Natural killer cell (primary cell): ENCODE results near the gene DYNC1H1. TPM values are rescaled to one million over a fixed set of nuclear protein-coding genes. Genes with fewer than 3 reads are reported as not detected.

Experiments
- ATAC-seq, 3 donors: fragments of 150-1000 bp in 2 of 3; fragments of 200-7000 bp in 1 of 3; cut with Tn5 transposase; 1 replicate in 1 of 3; 2 replicates in 2 of 3; pipeline ENCODE4 v1.10.0; 2021; ENCODE audit warnings: mild to moderate bottlenecking in 2 of 3, moderate library complexity in 2 of 3
- DNase-seq, 2 donors: peaks; one replicate each; pipeline versions ENCODE4 v3.0.0 to v3.0.0-alpha.2; 2013 to 2021; ENCODE audit warnings: mixed read lengths in 1 of 2
- H3K27ac ChIP-seq: one replicate; pipeline ENCODE4 v1.5.1; 2013; ENCODE audit warnings: mild to moderate bottlenecking, low read length
- H3K27me3 ChIP-seq: one replicate; pipeline ENCODE4 v1.6.1; 2013; ENCODE audit warnings: low read length; ENCODE audit not compliant: control insufficient read depth, insufficient read depth
- H3K36me3 ChIP-seq: one replicate; pipeline ENCODE4 v1.6.1; 2013; ENCODE audit warnings: low read length; ENCODE audit not compliant: control insufficient read depth, insufficient read depth
- H3K4me1 ChIP-seq: one replicate; pipeline ENCODE4 v1.6.1; 2013; ENCODE audit warnings: low read length; ENCODE audit not compliant: control insufficient read depth, insufficient read depth
- H3K4me3 ChIP-seq: one replicate; pipeline ENCODE4 v1.5.1; 2013; ENCODE audit warnings: low read length
- H3K9me3 ChIP-seq: one replicate; pipeline ENCODE4 v1.6.1; 2013; ENCODE audit warnings: low read length; ENCODE audit not compliant: control insufficient read depth, insufficient read depth
- H3K27ac Mint-ChIP-seq, 2 donors: one replicate each; pipeline ENCODE4 v1.8.0; 2022; ENCODE audit warnings: mild to moderate bottlenecking in 2 of 2, mixed read lengths in 2 of 2, moderate library complexity in 1 of 2
- H3K27me3 Mint-ChIP-seq, 2 donors: one replicate each; pipeline ENCODE4 v1.8.0; 2022; ENCODE audit warnings: low read depth in 2 of 2, mixed read lengths in 2 of 2
- H3K36me3 Mint-ChIP-seq: one replicate; pipeline ENCODE4 v1.8.0; 2022; ENCODE audit warnings: mixed read lengths
- H3K4me1 Mint-ChIP-seq, 2 donors: one replicate each; pipeline ENCODE4 v1.8.0; 2022; ENCODE audit warnings: mixed read lengths in 2 of 2
- H3K4me3 Mint-ChIP-seq: one replicate; pipeline ENCODE4 v1.8.0; 2022; ENCODE audit warnings: mild to moderate bottlenecking, moderate library complexity, mixed read lengths
- H3K9me3 Mint-ChIP-seq, 2 donors: one replicate each; pipeline ENCODE4 v1.8.0; 2022; ENCODE audit warnings: mixed read lengths in 2 of 2
- WGBS: methylation state at CpG from one replicate; pipeline ENCODE4 v1.1.7; 2013; ENCODE audit warnings: missing lambda C conversion rate; ENCODE audit not compliant: insufficient coverage; 5-methylcytosine and 5-hydroxymethylcytosine counted together
- intact Hi-C: fragments of 100-400 bp; cut with micrococcal nuclease; formaldehyde crosslinking; loops from one replicate; pipeline ENCODE4 v1.14.2; 2022
- total RNA-seq, 4 donors: library from RNA; stranded (reverse); fragments of 120-200 nt in 1 of 4; gene quantifications; one replicate each; pipeline versions ENCODE4 v1.2.3 to v1.2.4, GENCODE V29; 2013 to 2022
- TF ChIP-seq, protein P1 (sequence below): fragments of 200-600 bp; IDR thresholded peaks from one replicate; pipeline ENCODE4 v1.8.0; 2022; ENCODE audit warnings: antibody characterized with exemption

Gene DYNC1H1
- total RNA-seq, 3 donors from 2014 or later (not counting 1 experiment from before 2014, with no cell fraction given): 313 to 381 (median 349) TPM

DNA sequence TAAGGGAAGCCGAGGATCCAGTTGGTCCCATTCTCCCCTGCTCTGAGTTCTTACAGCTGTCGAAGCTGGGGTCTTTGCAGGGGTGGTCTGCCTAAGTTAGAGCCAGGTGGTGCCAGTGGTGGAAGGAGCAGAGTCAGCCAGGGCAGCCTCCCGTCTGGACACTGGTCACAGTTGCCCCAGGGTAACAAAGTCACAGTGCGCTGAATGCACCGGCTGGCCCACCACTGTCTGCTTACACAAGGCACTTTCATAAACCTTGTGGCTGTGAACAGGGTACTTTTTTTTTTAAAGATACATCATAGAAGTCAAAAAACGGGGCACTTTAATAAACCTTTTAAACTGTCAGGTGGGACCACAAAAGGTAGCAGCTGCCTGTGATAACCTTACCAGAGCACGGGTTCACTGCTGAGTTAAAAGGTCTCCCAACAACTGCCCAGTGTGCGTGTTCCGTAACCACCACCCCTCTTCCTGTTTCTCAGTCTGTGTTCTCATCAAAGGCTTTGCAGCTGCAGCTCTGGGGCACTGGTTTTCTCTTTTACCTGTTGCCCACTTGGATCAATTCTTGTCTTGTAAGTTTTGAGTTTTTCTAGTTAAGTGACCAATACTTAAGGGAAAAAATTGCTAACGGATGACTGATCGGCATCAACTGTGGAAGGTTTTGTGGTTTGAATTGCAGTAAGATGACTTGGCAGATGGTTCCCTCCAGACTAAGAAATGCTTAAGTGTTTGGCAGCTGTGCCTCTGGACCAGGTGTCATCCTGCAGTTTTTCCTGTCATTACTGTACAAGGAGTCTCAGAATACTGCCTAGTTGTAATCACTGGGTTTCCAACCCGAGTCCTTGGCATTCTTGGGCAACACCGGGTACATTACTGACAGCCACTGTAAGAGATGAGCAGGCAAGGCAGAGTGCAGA, 55.9 kb downstream of the DYNC1H1 start:
- no peaks in the 10 kb centered on the region for H3K4me1 ChIP-seq
- DNase-seq (peak in 1 of 2 donors; percentile 69), ATAC-seq (peak in 2 of 3 donors; percentile 20 to 29)
- H3K4me3 Mint-ChIP-seq: no peak overlapping the region
- H3K4me1 Mint-ChIP-seq: no peaks in the 10 kb centered on the region
- H3K27me3 Mint-ChIP-seq: no peaks in the 10 kb centered on the region
- intact Hi-C loops: no loop called here
- no peaks in the 10 kb centered on the region for H3K27me3 ChIP-seq
- H3K36me3 Mint-ChIP-seq: peaks cover 7% of the 10 kb centered on the region
- H3K27ac Mint-ChIP-seq: peak overlapping the region in 1 of 2 donors; percentile 18
- H3K4me3 ChIP-seq: no peak overlapping the region
- no peak overlapping the region for H3K27ac ChIP-seq
- TF ChIP-seq, protein P1, sequence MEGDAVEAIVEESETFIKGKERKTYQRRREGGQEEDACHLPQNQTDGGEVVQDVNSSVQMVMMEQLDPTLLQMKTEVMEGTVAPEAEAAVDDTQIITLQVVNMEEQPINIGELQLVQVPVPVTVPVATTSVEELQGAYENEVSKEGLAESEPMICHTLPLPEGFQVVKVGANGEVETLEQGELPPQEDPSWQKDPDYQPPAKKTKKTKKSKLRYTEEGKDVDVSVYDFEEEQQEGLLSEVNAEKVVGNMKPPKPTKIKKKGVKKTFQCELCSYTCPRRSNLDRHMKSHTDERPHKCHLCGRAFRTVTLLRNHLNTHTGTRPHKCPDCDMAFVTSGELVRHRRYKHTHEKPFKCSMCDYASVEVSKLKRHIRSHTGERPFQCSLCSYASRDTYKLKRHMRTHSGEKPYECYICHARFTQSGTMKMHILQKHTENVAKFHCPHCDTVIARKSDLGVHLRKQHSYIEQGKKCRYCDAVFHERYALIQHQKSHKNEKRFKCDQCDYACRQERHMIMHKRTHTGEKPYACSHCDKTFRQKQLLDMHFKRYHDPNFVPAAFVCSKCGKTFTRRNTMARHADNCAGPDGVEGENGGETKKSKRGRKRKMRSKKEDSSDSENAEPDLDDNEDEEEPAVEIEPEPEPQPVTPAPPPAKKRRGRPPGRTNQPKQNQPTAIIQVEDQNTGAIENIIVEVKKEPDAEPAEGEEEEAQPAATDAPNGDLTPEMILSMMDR: no peak
- H3K9me3 Mint-ChIP-seq: no peaks in the 10 kb centered on the region
- H3K36me3 ChIP-seq: peaks cover 73% of the 10 kb centered on the region
- H3K9me3 ChIP-seq: no peaks in the 10 kb centered on the region
- 64% methylated on average over 13 of the region's 13 CpGs for WGBS

GRCh38 chr14:102026934-102027333, 62.6 kb downstream of the DYNC1H1 start:
- no peak overlapping the region for H3K4me3 Mint-ChIP-seq
- TF ChIP-seq, protein P1: no peak
- Histone ChIP-seq H3K27ac (no peak overlapping the region), H3K36me3 (peaks cover 81% of the 10 kb centered on the region), H3K27me3 (no peaks in the 10 kb centered on the region), H3K4me3 (no peak overlapping the region), H3K9me3 (no peaks in the 10 kb centered on the region), H3K4me1 (no peaks in the 10 kb centered on the region)
- peaks cover 36% of the 10 kb centered on the region for H3K36me3 Mint-ChIP-seq
- no peaks in the 10 kb centered on the region for H3K27me3 Mint-ChIP-seq
- H3K27ac Mint-ChIP-seq: no peak overlapping the region
- intact Hi-C loops: no loop called here
- WGBS: over 99% methylated on average over 9 of the region's 9 CpGs
- ATAC-seq (no peak), DNase-seq (no peak)
- no peaks in the 10 kb centered on the region for H3K9me3 Mint-ChIP-seq
- no peaks in the 10 kb centered on the region for H3K4me1 Mint-ChIP-seq

- Mint-ChIP-seq H3K4me1 (no peaks in the 10 kb centered on the region), H3K36me3 (peaks cover 37% of the 10 kb centered on the region), H3K9me3 (no peaks in the 10 kb centered on the region), H3K27me3 (no peaks in the 10 kb centered on the region), H3K27ac (no peak overlapping the region), H3K4me3 (no peak overlapping the region)
- no peak for DNase-seq
- TF ChIP-seq, protein P1: no peak
- no peak for ATAC-seq
- no peak overlapping the region for H3K4me3 ChIP-seq
- no peaks in the 10 kb centered on the region for H3K9me3 ChIP-seq
- H3K27ac ChIP-seq: no peak overlapping the region
- intact Hi-C loops: no loop called here
- 89% methylated on average over 4 of the region's 6 CpGs for WGBS
- peaks cover 83% of the 10 kb centered on the region for H3K36me3 ChIP-seq
- no peaks in the 10 kb centered on the region for H3K4me1 ChIP-seq
- no peaks in the 10 kb centered on the region for H3K27me3 ChIP-seq
Observed at GRCh38 chr14:102027951-102028350, 63.6 kb downstream of the DYNC1H1 start.
